Neural progenitor cell (in vitro differentiated cells): ENCODE data around the gene C3orf22.

Experiments
- EZH2 ChIP-seq: fragments of 200-600 bp; sonication (generic); IDR thresholded peaks from 2 replicates; pipeline ENCODE4 v1.6.1; 2017; ENCODE audit warnings: antibody characterized with exemption, mild to moderate bottlenecking, moderate library complexity
- EZH2phosphoT487 ChIP-seq: fragments of 200-600 bp; sonication (generic); IDR thresholded peaks from 2 replicates; pipeline ENCODE4 v1.6.1; 2017; ENCODE audit warnings: antibody characterized with exemption
- TF ChIP-seq, protein P1 (sequence below): fragments of 200-600 bp; sonication (generic); IDR thresholded peaks from 2 replicates; pipeline ENCODE4 v1.5.1; 2017; ENCODE audit warnings: antibody characterized with exemption, mild to moderate bottlenecking

DNA sequence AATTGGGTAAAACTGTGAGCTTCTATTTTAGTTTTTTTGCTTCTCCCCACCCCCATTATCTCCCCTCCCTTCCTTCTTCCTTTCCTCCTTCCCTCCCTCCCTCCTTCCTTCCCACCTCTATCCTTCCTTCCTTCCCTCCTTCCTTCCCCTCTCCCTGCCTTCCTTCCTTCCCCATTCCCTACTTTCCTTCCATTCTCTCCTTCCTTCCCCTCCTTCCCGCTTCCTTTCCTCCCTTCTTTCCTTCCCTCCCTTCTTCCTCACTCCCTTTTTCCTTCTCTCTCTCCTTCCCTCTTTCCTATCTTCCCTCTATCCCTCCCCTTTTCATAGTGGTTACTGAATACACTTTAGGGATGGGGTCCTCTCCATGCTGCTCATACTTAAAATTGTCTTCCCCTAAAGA is 40.4 kb upstream of the C3orf22 start:
- TF ChIP-seq, protein P1, sequence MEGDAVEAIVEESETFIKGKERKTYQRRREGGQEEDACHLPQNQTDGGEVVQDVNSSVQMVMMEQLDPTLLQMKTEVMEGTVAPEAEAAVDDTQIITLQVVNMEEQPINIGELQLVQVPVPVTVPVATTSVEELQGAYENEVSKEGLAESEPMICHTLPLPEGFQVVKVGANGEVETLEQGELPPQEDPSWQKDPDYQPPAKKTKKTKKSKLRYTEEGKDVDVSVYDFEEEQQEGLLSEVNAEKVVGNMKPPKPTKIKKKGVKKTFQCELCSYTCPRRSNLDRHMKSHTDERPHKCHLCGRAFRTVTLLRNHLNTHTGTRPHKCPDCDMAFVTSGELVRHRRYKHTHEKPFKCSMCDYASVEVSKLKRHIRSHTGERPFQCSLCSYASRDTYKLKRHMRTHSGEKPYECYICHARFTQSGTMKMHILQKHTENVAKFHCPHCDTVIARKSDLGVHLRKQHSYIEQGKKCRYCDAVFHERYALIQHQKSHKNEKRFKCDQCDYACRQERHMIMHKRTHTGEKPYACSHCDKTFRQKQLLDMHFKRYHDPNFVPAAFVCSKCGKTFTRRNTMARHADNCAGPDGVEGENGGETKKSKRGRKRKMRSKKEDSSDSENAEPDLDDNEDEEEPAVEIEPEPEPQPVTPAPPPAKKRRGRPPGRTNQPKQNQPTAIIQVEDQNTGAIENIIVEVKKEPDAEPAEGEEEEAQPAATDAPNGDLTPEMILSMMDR, result no peak
- no peak for TF ChIP-seq EZH2
- no peak for TF ChIP-seq EZH2phosphoT487
